Measurements from ENCODE around the gene FAAP20. TPM values are rescaled to one million over a fixed set of nuclear protein-coding genes. Genes with fewer than 3 reads are reported as not detected.

FAAP20 gene
- total RNA-seq, 1 donor = 25.3 TPM

DNA sequence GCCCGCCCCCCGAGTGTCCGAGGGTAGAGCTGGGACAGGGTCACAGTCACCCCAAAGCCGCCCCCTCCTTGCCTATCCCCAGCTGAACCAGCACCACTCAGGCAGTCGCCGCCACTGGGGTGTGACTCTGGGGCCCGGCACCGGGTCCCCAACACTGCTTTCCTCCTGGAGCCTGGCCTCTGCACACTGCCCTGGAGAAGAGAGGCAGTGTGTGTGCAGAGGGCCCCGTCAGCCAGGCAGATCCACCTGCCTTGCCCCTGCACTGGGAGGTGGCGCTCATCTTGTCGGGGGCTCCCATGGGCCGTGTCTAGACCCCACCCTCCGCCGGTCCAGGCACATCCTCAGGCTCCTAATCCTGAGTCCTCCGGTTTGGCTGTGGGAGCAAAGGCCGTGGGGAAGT lies 15.7 kb downstream of the FAAP20 start:
- H3K4me2 ChIP-seq (ENCODE audit: insufficient read depth, low read length) = no peak overlapping the region
- H3K27ac ChIP-seq (ENCODE audit: low read depth, low read length) = no peak overlapping the region
- H4K20me1 ChIP-seq (ENCODE audit: insufficient read depth, low read length) = no peaks in the 10 kb centered on the region
- H2AFZ ChIP-seq (ENCODE audit: low read length) = no peak overlapping the region
- no peaks in the 10 kb centered on the region for H3K36me3 ChIP-seq (ENCODE audit: insufficient read depth, low read length)
- H3K79me2 ChIP-seq (ENCODE audit: insufficient read depth, low read length) = no peaks in the 10 kb centered on the region
- H3K4me3 ChIP-seq (ENCODE audit: insufficient read depth, low read length) = no peak overlapping the region
- H3K4me1 ChIP-seq (ENCODE audit: insufficient read depth, low read length) = peaks cover 8% of the 10 kb centered on the region
- H3K27me3 ChIP-seq (ENCODE audit: insufficient read depth, low read length) = peaks cover 4% of the 10 kb centered on the region
- H3K9me3 ChIP-seq (ENCODE audit: low read depth, low read length) = no peaks in the 10 kb centered on the region
- DNase-seq (ENCODE audit: insufficient read length, low spot score, missing footprints) = no peak
- TF ChIP-seq, protein P1, sequence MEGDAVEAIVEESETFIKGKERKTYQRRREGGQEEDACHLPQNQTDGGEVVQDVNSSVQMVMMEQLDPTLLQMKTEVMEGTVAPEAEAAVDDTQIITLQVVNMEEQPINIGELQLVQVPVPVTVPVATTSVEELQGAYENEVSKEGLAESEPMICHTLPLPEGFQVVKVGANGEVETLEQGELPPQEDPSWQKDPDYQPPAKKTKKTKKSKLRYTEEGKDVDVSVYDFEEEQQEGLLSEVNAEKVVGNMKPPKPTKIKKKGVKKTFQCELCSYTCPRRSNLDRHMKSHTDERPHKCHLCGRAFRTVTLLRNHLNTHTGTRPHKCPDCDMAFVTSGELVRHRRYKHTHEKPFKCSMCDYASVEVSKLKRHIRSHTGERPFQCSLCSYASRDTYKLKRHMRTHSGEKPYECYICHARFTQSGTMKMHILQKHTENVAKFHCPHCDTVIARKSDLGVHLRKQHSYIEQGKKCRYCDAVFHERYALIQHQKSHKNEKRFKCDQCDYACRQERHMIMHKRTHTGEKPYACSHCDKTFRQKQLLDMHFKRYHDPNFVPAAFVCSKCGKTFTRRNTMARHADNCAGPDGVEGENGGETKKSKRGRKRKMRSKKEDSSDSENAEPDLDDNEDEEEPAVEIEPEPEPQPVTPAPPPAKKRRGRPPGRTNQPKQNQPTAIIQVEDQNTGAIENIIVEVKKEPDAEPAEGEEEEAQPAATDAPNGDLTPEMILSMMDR (IDR thresholded peaks at IDR 0.05; ENCODE audit: extremely low read depth, low read depth, low read length) = no peak

DNA sequence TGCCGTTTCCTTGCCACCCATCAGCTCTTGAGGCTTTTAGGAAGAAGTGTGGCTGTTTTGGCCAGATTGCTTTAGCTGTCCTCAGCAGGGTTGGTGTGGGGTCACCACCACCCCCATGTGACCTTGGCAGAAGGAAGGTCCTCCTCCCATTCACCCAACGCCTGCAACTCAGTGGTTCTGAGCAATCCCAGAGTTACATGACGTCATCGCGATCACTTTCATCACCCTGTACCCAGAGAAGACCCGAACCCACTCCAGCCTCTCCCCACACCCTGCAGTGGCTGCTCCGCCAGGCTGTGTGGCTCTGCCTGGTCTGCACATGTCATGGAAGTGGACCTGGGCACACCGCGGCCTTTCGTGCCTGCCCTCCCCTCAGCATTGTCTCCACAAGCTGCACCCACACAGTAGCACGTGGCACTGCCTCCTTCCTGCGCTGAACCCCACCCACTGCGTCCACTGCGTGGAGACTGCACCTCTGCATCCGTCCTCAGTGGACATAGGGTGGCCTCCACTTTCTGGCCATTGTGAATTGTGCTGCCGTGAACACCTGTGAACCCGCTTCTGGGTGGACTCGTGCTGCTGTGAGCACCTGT lies 16.5 kb downstream of the FAAP20 start:
- TF ChIP-seq, protein P1 (IDR thresholded peaks at IDR 0.05; ENCODE audit: extremely low read depth, low read depth, low read length) = no peak

DNA sequence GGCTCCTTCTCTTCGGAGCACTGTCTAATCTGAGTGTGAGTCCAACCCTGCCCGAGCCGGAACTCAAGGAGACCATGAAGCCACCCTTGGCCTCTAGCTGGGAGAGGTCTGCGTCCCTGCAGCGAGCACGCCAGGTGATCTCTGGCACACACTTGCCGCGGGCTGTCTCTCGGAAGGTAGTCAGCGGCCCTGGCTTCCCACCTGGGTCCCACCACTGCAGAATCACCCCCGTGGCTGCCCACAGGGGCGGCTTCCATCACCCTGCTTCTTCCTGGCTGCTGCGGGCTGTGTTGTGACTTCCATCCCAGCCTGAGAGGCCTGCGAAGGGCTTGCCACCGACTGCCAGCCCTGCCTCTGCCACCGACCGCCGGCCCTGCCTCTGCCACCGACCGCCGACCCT lies 17.0 kb downstream of the FAAP20 start:
- Histone ChIP-seq H4K20me1 (ENCODE audit: insufficient read depth, low read length) (no peaks in the 10 kb centered on the region), H3K4me1 (ENCODE audit: insufficient read depth, low read length) (peaks cover 8% of the 10 kb centered on the region), H3K27me3 (ENCODE audit: insufficient read depth, low read length) (peaks cover 8% of the 10 kb centered on the region), H3K4me3 (ENCODE audit: insufficient read depth, low read length) (no peak overlapping the region), H3K4me2 (ENCODE audit: insufficient read depth, low read length) (no peak overlapping the region), H3K9me3 (ENCODE audit: low read depth, low read length) (no peaks in the 10 kb centered on the region), H3K36me3 (ENCODE audit: insufficient read depth, low read length) (no peaks in the 10 kb centered on the region), H3K79me2 (ENCODE audit: insufficient read depth, low read length) (no peaks in the 10 kb centered on the region), H2AFZ (ENCODE audit: low read length) (no peak overlapping the region), H3K27ac (ENCODE audit: low read depth, low read length) (no peak overlapping the region)
- TF ChIP-seq, protein P1 (IDR thresholded peaks at IDR 0.05; ENCODE audit: extremely low read depth, low read depth, low read length) = no peak
- DNase-seq (ENCODE audit: insufficient read length, low spot score, missing footprints) = no peak

More for the DNA sequence above, 16.5 kb downstream of the FAAP20 start:
- no peak overlapping the region for H2AFZ ChIP-seq (ENCODE audit: low read length)
- H3K9me3 ChIP-seq (ENCODE audit: low read depth, low read length) = no peaks in the 10 kb centered on the region
- no peaks in the 10 kb centered on the region for H4K20me1 ChIP-seq (ENCODE audit: insufficient read depth, low read length)
- no peak overlapping the region for H3K4me2 ChIP-seq (ENCODE audit: insufficient read depth, low read length)
- H3K4me1 ChIP-seq (ENCODE audit: insufficient read depth, low read length) = peaks cover 8% of the 10 kb centered on the region
- H3K79me2 ChIP-seq (ENCODE audit: insufficient read depth, low read length) = no peaks in the 10 kb centered on the region
- no peak overlapping the region for H3K4me3 ChIP-seq (ENCODE audit: insufficient read depth, low read length)
- DNase-seq (ENCODE audit: insufficient read length, low spot score, missing footprints) = no peak
- no peak overlapping the region for H3K27ac ChIP-seq (ENCODE audit: low read depth, low read length)
- peaks cover 8% of the 10 kb centered on the region for H3K27me3 ChIP-seq (ENCODE audit: insufficient read depth, low read length)
- no peaks in the 10 kb centered on the region for H3K36me3 ChIP-seq (ENCODE audit: insufficient read depth, low read length)

DNA sequence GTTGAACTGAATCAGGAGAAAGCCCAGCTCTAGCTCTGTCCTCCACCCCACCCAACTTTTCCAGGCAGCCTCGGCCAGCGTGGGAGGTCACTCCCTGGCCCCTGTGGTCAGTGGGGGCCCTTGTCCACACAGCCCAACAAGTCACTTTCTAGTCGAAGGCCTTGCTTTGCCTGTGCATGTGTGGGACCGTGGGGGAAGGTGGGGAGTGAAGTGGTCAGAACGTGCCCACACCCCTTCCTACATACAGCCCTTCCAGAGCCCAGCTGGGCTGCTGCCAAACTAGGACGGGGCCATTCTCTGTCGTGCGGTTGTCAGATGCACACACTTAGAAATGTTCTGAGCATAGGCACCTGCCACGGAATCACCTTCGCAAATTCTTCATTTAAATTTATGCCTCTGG lies 18.0 kb downstream of the FAAP20 start:
- no peak overlapping the region for H2AFZ ChIP-seq (ENCODE audit: low read length)
- no peak overlapping the region for H3K4me2 ChIP-seq (ENCODE audit: insufficient read depth, low read length)
- TF ChIP-seq, protein P1 (IDR thresholded peaks at IDR 0.05; ENCODE audit: extremely low read depth, low read depth, low read length) = no peak
- no peak overlapping the region for H3K4me3 ChIP-seq (ENCODE audit: insufficient read depth, low read length)
- H3K4me1 ChIP-seq (ENCODE audit: insufficient read depth, low read length) = peaks cover 8% of the 10 kb centered on the region
- H4K20me1 ChIP-seq (ENCODE audit: insufficient read depth, low read length) = no peaks in the 10 kb centered on the region
- no peaks in the 10 kb centered on the region for H3K9me3 ChIP-seq (ENCODE audit: low read depth, low read length)
- no peak for DNase-seq (ENCODE audit: insufficient read length, low spot score, missing footprints)
- no peaks in the 10 kb centered on the region for H3K36me3 ChIP-seq (ENCODE audit: insufficient read depth, low read length)
- no peak overlapping the region for H3K27ac ChIP-seq (ENCODE audit: low read depth, low read length)
- no peaks in the 10 kb centered on the region for H3K79me2 ChIP-seq (ENCODE audit: insufficient read depth, low read length)
- peaks cover 8% of the 10 kb centered on the region for H3K27me3 ChIP-seq (ENCODE audit: insufficient read depth, low read length)

All from osteoblast (primary cell).